ENCODE measurements around the gene THSD7A. TPM values are rescaled to one million over a fixed set of nuclear protein-coding genes. Genes with fewer than 3 reads are reported as not detected.

Gene THSD7A
- total RNA-seq, 1 donor from 2014 or later: 10.1 TPM

GRCh38 chr7:11492307-11492706 is 339.7 kb downstream of the THSD7A start:
- no peaks in the 10 kb centered on the region for H3K27me3 ChIP-seq
- intact Hi-C loops (cut with DNase I): no loop called here
- no peak for DNase-seq (ENCODE audit: low spot score in 2 of 2)
- H3K4me1 ChIP-seq: no peaks in the 10 kb centered on the region
- no peak overlapping the region for H3K27ac ChIP-seq
- TF ChIP-seq, protein P1, sequence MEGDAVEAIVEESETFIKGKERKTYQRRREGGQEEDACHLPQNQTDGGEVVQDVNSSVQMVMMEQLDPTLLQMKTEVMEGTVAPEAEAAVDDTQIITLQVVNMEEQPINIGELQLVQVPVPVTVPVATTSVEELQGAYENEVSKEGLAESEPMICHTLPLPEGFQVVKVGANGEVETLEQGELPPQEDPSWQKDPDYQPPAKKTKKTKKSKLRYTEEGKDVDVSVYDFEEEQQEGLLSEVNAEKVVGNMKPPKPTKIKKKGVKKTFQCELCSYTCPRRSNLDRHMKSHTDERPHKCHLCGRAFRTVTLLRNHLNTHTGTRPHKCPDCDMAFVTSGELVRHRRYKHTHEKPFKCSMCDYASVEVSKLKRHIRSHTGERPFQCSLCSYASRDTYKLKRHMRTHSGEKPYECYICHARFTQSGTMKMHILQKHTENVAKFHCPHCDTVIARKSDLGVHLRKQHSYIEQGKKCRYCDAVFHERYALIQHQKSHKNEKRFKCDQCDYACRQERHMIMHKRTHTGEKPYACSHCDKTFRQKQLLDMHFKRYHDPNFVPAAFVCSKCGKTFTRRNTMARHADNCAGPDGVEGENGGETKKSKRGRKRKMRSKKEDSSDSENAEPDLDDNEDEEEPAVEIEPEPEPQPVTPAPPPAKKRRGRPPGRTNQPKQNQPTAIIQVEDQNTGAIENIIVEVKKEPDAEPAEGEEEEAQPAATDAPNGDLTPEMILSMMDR (IDR thresholded peaks at IDR 0.05): no peak
- no peaks in the 10 kb centered on the region for H3K36me3 ChIP-seq
- no peaks in the 10 kb centered on the region for H3K9me3 ChIP-seq
- no peak overlapping the region for H3K4me3 ChIP-seq

DNA sequence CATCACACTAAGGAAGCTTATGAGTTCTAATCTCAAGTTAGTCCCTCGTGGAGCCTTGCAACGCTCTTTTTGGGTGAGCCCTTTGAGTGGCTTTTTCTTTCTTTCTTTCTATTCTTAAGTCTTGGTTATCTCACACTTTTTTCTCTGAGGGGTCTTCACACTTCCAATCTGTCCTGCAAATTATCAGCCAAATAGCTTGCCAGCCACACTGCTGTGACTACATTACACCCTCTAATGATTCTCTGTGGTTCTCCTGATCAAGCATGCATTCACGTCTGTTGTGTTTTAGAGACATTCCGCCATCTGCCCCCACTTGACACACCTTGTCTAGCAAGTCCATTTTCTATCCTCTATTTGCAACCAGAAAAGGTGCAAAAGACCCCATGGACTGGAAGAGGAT is 340.2 kb downstream of the THSD7A start:
- intact Hi-C loops (cut with DNase I): no loop called here
- Histone ChIP-seq H3K27ac (no peak overlapping the region), H3K4me3 (no peak overlapping the region), H3K27me3 (no peaks in the 10 kb centered on the region), H3K4me1 (no peaks in the 10 kb centered on the region), H3K9me3 (no peaks in the 10 kb centered on the region), H3K36me3 (no peaks in the 10 kb centered on the region)
- TF ChIP-seq, protein P1 (IDR thresholded peaks at IDR 0.05): no peak
- no peak for DNase-seq (ENCODE audit: low spot score in 2 of 2)

GRCh38 chr7:11489280-11489679 is 342.7 kb downstream of the THSD7A start:
- H3K27me3 ChIP-seq: no peaks in the 10 kb centered on the region
- no peak for DNase-seq (ENCODE audit: low spot score in 2 of 2)
- TF ChIP-seq, protein P1 (IDR thresholded peaks at IDR 0.05): no peak
- H3K9me3 ChIP-seq: no peaks in the 10 kb centered on the region
- intact Hi-C loops (cut with DNase I): no loop called here
- H3K36me3 ChIP-seq: no peaks in the 10 kb centered on the region
- H3K4me1 ChIP-seq: no peaks in the 10 kb centered on the region
- no peak overlapping the region for H3K27ac ChIP-seq
- no peak overlapping the region for H3K4me3 ChIP-seq

DNA sequence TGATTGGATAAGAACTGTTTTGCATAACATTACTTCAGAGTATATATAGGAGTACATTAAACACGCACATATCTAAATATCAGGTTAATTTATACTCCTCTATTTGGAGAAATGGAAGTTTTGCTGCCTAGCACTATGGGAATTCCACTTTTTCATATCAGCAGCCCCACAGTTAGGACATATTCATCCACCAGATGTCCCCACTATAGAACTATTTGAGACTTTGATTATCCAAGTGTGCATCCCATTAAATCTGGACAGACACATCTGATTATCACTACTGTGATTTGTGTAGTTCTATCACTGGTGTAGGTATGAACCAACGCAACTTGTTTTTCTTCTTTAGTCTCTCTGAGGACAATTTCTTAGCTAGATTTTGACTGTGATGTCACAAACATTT is 345.7 kb downstream of the THSD7A start:
- TF ChIP-seq, protein P1 (IDR thresholded peaks at IDR 0.05): no peak
- no peak for DNase-seq (ENCODE audit: low spot score in 2 of 2)
- Histone ChIP-seq H3K27ac (no peak overlapping the region), H3K36me3 (no peaks in the 10 kb centered on the region), H3K4me1 (no peaks in the 10 kb centered on the region), H3K9me3 (no peaks in the 10 kb centered on the region), H3K27me3 (no peaks in the 10 kb centered on the region), H3K4me3 (no peak overlapping the region)
- intact Hi-C loops (cut with DNase I): no loop called here

- no peaks in the 10 kb centered on the region for H3K27me3 ChIP-seq
- intact Hi-C loops (cut with DNase I): no loop called here
- TF ChIP-seq, protein P1 (IDR thresholded peaks at IDR 0.05): no peak
- H3K9me3 ChIP-seq: no peaks in the 10 kb centered on the region
- no peak for DNase-seq (ENCODE audit: low spot score in 2 of 2)
- no peaks in the 10 kb centered on the region for H3K36me3 ChIP-seq
- no peak overlapping the region for H3K4me3 ChIP-seq
- H3K4me1 ChIP-seq: no peaks in the 10 kb centered on the region
- no peak overlapping the region for H3K27ac ChIP-seq
Measured at GRCh38 chr7:11485636-11486035, 346.4 kb downstream of the THSD7A start.

GRCh38 chr7:11480143-11480542 is 351.9 kb downstream of the THSD7A start:
- H3K4me3 ChIP-seq: no peak overlapping the region
- intact Hi-C loops (cut with DNase I): no loop called here
- no peaks in the 10 kb centered on the region for H3K4me1 ChIP-seq
- no peak for DNase-seq (ENCODE audit: low spot score in 2 of 2)
- H3K27ac ChIP-seq: no peak overlapping the region
- H3K9me3 ChIP-seq: no peaks in the 10 kb centered on the region
- no peaks in the 10 kb centered on the region for H3K27me3 ChIP-seq
- TF ChIP-seq, protein P1 (IDR thresholded peaks at IDR 0.05): no peak
- no peaks in the 10 kb centered on the region for H3K36me3 ChIP-seq
